ENCODE data around the gene FBXW10.
"Not testable (repeated sequence)": the region's sequence is repeated elsewhere in the genome, so short reads cannot be mapped to it uniquely, and the experiment has no call there.

Gene FBXW10, protein sequence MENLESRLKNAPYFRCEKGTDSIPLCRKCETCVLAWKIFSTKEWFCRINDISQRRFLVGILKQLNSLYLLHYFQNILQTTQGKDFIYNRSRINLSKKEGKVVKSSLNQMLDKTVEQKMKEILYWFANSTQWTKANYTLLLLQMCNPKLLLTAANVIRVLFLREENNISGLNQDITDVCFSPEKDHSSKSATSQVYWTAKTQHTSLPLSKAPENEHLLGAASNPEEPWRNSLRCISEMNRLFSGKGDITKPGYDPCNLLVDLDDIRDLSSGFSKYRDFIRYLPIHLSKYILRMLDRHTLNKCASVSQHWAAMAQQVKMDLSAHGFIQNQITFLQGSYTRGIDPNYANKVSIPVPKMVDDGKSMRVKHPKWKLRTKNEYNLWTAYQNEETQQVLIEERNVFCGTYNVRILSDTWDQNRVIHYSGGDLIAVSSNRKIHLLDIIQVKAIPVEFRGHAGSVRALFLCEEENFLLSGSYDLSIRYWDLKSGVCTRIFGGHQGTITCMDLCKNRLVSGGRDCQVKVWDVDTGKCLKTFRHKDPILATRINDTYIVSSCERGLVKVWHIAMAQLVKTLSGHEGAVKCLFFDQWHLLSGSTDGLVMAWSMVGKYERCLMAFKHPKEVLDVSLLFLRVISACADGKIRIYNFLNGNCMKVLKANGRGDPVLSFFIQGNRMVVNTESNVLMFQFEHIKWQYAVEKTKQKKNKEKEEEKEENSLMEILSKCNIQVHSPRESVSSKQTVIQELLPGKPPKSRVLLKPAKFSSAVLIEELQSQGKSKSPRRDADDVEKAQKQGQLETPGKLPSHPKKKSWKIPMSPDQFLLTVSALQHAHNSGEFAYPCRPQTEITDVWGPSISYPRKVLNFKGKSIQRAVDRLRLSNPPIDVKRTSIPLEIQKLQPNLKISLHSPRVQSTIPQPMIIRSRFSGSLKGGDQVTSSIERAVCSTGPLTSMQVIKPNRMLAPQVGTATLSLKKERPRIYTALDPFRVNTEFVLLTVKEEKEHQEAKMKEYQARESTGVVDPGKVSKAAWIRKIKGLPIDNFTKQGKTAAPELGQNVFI

DNA sequence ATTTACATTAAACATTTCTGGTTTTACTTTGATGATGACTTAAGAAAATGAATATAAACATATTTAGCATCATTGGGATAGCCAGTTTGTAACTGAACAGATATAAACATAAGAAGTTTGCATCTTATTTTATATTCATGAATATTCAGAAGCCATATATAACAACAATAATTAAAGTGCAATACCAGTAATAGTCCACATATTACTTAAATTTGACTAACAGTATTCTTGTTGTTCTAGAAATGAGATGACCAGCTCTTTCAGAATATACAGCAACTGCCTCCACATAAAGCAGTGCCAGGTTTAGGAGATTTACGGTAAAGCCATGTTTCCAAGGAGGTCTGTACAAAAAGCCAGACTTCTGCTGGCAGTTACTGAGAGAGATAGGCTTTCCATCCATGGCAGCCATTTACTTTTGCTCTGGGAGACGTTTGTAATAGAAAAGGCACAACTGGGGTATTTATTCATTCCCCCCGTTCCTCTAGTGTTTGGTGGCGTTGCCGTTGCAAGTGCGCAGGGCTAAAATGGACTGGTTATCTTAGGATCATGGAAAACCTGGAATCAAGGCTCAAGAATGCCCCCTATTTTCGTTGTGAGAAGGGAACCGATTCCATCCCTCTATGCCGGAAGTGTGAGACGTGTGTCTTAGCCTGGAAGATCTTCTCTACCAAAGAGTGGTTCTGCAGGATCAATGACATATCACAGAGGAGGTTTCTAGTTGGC is at the start of gene FBXW10:
Gene FBXW10 (plus strand): TSS at position 356 of the 723 bp plus-strand sequence. CDS start 191 bp downstream, at position 547.
- in situ Hi-C loops (cut with HindIII; ENCODE audit: low sequenced_read_pairs), result not testable (repeated sequence)

DNA sequence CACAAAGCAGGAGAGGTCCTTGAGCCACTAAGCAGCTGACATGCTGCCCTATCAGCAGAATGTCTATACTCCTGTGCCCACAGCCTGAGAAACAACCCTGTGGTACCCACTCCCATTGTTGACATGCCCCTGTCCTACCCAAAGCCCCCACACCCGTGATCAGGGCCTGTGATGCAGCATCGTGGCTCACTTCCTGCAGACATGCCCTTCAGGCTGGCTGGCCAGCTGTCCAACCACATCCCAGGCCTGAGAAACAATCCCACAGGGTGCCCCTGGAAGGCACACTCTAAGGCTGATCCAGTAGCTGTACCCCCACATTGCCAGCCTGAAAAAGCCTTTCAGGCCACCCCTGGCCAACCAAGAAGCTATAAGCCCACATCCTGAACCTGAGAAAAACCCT is 48.7 kb upstream of the FBXW10 start:
- in situ Hi-C loops (cut with HindIII; ENCODE audit: low sequenced_read_pairs), result not testable (repeated sequence)

DNA sequence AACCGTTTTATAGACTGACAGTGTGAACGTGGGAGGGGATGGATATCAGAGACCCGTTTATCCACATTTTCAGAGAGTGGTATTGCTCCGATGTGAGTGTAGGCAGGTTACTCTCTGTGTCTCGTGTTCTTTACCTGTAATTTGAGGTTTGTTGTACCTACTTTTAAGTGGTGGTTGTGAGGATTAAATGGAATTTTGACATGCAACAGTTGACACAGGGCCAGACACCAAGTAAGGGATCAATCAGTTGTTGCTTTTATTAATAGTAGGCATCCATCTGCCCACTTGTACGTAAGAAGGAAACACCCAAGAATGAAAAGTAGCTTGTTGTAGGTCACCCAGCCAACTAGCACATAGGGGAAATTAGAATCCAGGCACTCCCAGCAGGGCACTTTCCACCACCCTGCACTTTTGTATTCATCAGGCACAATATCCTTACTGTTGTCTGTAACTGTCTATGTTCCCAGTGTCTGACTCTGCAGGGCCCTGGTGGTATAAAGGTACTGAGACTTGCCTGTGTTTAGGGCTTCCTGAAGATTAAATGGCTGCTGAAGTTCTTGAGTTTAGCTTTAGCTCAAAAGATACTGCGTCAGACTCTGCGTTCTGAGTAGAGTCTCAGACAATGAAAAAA is 45.3 kb upstream of the FBXW10 start:
- in situ Hi-C loops (cut with HindIII; ENCODE audit: low sequenced_read_pairs), result not testable (repeated sequence)

DNA sequence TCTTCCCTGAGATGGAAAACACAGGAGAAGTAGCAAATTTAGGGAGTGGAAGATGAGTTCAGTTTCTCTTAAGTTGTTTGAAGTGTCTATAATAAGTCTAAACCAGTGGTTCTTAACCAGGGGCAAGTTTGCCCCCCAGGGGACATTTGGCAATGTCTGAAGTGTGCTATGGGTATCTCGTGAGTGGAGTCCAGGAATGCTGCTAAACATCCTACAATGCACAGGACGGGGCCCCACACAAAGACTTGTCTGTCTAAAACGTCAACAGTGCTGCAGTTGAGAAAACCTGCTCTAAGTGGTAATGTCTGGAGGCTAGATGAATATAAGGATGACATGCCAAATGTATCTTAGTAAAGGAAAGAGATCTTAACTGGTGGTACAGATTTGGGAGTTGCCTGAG is 37.9 kb upstream of the FBXW10 start:
- in situ Hi-C loops (cut with HindIII; ENCODE audit: low sequenced_read_pairs), result not testable (repeated sequence)

DNA sequence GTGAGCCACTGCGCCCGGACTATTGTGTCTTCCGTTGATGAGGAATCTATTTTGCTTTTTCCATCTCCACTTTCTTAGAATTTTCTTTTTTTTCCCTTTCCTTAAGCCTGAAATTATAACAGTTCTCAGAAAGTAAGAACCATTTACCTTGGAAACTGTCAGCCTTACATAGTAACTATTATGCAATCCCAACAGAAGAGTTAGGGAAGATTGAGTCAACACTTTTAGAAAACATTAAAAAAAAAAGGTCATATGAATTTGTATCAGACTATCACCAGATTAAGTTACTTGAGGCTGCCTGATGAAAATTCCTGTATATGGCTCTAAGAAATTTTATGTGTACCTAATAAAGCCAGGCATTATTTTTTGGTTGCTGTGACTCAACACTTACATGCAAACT is 35.6 kb upstream of the FBXW10 start:
- in situ Hi-C loops (cut with HindIII; ENCODE audit: low sequenced_read_pairs), result not testable (repeated sequence)

DNA sequence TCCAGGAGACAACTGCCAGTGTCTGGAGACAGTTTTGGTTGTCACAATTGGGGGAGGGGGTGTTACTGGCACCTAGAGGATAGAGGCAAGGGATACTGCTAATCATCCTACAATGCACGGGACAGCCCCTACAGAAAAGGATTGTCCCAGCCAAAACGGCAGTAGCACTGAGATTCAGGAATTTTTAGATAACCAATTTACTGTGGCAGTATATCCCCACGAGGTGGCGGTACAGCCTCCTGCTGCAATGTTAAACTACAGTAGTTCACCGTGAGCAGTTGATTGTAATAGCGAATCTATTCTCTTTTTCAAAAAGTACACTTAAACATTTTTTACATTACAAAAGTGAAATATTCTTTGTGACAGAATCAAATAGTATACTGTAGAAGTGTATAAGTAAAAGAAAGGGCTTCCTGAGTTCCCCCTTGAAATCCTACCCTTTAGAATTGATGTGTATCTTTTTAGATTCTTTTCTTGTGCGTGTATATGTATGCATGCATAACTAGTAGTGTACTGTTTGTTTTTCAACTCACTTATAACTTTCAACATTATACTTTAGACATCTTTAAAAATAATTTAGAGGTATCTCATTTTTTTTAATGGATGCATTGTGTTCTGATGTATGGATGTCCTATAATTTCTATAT is 31.4 kb upstream of the FBXW10 start:
- in situ Hi-C loops (cut with HindIII; ENCODE audit: low sequenced_read_pairs), result not testable (repeated sequence)

DNA sequence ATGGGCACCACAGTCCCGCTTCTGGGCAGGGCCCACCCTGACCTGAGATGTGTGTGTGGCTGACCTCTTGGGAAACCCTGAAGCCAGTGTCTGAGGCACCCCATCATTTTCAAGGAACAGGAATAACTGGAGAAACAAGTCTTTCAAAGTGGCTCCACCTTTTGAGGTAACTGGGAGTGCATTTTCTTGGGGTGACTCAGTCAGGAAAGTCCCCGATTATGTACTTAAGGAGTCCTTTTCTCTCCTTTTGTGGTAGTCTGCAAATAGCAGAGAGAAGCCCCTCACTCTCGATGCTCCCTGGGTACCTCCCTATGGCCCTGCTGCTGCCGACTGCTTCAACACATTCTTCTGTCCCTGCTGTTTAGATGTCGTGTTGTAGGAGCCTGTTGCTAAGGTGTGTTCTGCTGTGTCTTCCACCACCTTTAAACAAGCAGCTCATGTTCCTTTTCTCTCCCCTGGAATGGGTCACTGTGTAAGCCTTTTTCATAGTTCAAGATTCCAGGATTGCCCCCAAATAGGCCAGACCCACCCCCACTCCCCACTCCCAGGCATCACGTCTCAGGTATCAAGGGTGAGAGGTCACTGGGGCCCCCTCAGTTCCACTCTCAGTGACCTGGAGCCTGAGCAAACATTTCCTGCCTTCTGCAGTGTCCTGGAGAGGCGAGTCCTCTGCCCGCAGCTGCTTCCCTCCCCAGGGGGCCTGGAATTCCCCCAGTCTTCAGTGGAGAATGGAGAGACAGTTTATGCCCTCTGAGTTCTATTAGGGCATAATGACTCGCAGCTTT is 25.0 kb upstream of the FBXW10 start:
- in situ Hi-C loops (cut with HindIII; ENCODE audit: low sequenced_read_pairs), result not testable (repeated sequence)

DNA sequence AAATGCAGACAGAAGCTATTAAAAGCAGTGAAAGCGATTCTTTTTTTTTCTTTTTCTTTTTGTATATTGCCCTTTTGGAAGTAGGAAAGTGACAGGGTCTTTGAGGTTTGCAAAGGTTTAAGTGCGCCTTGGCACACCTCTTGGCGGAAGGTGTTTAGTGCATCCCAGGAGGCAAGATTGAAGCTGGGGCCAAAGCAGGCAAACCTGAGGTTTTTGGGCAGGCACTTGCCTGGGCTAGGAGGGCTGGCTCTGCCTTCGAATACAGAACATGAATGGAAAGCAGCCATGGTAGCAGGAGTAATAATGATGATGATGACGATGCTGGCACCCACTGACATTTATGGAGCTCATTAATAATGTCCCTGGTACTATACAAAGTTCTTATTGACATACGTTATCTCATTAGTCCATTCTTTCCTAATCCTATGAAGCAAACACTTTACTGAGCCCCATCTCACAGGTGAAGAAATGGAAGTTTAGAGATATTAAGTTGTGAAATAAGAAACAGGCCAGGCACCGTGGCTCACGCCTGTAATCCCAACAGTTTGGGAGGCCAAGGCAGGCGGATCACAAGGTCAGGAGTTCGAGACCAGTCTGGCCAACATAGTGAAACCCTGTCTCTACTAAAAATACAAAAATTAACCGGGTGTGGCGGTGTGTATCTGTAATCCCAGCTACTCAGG is 24.3 kb upstream of the FBXW10 start:
- in situ Hi-C loops (cut with HindIII; ENCODE audit: low sequenced_read_pairs), result not testable (repeated sequence)

DNA sequence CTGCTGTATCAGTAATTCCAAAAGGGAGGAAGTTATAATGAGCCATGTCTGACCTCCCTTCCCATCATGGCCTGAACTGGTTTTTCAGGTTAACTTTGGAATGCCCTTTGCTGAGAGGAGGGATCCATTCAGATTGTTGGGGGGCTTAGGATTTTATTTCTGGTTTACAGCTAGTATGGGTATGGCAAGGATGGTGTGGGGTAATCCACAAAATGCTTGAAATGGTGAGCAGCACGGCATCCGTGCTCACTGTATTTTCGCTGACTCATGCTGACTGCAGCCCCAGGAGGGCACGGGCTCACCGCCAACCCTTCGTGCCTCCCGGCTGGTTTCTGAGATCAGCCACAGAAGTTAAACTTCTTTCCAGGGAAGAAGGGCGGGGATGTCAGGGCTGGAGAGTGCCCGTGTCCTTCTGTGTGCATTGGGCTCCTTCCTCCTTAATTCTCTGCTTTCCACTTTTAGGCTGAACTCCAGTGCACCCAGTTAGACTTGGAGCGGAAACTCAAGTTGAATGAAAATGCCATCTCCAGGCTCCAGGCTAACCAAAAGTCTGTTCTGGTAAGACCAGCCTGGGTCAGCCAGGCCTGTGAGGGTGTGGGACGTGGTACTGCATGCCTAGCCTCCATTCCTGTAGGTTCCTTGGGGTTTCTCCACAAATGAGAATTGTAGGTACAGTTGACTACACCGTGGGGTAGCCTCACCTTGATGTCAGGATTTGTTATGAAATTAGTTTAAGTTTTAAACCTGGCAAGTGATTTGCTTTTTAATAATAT is 21.9 kb upstream of the FBXW10 start:
- in situ Hi-C loops (cut with HindIII; ENCODE audit: low sequenced_read_pairs), result not testable (repeated sequence)

DNA sequence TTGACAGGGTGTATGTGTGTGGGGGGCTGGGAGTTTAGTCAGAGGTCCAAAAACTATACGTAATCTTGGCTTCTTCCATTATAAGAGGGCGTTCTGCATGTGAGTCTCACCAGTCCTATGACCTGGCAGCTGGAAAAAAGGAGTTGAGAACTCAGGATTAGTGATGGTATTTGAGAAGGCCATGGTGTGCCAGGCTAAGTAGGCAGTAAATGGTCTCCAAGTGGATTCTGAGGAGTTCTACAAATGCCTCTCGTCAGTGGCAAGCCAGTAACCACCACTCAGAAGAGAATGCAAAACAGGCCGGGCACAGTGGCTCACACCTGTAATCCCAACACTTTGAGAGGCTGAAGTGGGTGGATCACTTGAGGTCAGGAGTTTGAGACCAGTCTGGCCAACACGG is 21.2 kb upstream of the FBXW10 start:
- in situ Hi-C loops (cut with HindIII; ENCODE audit: low sequenced_read_pairs), result not testable (repeated sequence)

DNA sequence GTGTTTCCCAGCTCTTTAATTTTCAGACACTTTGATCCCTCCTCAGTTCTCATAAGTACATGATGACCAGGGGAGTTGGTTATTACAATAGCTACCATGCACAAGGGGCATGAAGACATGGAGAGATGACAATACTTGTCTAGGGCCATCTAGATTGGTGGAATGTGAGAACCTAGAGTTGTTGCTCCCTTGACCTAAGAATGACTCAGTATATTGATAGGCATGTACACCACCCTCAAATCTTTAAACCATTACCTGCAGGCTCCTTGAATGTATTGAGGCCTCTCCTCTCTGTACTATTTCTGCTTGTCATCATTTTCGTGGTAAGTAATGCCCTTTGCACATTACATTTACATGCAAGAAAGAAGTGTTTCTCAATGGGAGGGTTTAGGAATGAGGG is 20.3 kb upstream of the FBXW10 start:
- in situ Hi-C loops (cut with HindIII; ENCODE audit: low sequenced_read_pairs), result not testable (repeated sequence)

DNA sequence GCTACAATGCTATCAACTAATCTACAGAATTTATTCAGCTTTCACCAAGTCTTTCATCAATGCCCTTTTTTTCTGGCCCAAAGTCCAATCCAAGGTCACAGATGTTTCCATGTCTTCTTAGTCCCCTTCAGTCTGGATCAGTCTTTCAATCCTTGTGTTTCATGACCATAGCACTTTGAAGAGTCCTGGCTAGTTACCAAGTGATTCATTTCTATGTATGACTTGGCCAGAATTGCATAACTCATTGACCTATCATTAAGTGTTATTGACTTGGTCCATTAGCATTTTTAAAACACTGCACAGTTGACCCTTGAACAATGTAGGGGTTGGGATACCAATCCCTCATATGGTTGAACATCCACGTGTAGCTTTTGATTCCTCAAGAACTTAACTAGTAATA is 11.4 kb upstream of the FBXW10 start:
- in situ Hi-C loops (cut with HindIII; ENCODE audit: low sequenced_read_pairs), result not testable (repeated sequence)

DNA sequence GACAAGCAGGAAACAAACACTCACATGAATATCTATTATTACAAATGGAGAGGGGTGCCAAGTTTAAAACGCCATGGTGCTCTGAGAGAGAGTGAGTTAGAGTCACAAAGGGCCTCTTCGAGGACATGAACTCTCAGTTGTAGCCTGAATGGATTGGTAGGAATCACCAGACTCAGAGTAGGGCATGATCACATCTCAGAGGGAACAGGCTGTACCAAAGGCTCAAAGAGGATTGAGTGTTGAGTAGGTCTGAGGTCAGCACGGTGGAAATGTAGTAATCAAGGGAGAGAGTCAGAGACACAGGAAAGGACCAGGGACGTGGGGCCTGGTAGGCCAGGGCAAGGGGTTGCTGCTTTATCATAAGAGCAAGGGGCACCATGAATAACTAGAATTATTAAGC is 10.5 kb upstream of the FBXW10 start:
- in situ Hi-C loops (cut with HindIII; ENCODE audit: low sequenced_read_pairs), result not testable (repeated sequence)

DNA sequence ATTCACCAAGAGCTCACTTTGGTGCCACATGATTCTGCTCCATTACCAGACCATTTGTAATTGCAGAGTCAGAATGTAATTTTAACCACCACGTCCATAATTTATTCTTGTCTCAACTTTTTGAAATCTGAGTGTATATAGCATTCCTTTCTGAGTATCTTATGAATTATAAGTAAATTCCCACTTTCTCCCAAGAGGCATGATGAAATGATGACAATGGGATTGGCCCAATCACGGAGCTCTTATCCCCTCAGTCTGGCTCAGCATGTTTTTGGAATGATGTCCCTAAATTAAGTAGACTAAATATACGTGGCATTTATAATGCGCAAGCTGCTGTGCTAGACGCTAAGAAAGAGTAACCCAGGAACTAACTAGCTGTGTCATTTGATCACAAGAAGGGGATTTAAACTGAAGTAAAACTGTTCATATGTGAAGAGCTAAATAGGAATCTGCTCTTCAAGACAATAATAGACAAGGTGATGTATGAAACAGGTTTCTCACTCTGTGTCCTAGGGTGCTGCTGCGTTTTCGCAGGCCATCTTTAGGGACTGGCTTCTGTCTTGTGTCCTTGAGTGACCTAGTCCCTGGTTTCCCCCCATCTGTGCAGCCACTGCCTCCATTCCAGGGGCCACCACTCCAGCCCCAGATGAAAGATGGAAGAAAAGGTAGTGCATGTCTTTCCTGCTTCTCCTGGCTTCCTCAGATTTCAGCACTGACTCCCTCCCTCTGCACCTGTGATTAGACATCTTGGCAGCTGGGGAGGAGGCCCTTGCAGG is 4.0 kb upstream of the FBXW10 start:
- in situ Hi-C loops (cut with HindIII; ENCODE audit: low sequenced_read_pairs), result not testable (repeated sequence)

DNA sequence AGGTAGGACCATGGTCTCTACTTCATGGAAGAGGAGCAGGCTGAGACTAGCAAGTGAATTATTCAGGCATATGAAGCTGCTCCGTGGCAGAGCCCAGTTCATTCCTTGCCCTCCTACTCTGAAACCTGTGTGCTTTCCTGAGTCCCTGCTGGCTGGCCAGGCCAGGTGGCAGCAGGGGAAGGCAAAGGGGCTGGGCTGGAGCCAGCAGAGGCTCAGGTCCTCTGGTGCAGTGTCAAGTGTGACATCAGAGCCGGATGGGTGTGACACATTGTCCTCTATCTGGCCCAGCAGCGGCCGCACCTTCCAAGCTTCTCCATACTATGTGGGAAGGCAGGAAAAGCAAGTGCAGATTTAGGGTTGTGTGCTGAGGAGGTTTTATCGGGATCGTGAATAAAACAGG is 2.6 kb upstream of the FBXW10 start:
- in situ Hi-C loops (cut with HindIII; ENCODE audit: low sequenced_read_pairs), result not testable (repeated sequence)

DNA sequence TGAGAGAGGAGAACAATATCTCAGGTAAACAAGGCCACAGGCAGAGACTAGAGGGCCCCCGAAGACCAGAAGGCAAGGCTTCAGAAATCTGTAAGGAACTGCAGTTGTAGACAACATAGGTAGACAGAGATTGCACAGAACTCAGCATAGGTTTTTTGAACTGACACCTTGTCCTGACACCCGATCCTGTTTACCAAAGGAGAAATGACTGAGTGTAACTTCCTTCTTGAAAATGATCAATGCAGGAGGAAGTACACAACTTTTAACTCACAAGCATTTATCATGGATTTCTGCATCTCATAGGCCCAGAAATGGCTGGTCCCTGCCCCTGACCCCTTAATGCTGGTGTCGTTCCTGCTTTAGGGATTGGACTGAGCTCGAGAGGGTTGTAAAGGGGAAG is 872 bp downstream of the FBXW10 start:
- in situ Hi-C loops (cut with HindIII; ENCODE audit: low sequenced_read_pairs), result not testable (repeated sequence)

DNA sequence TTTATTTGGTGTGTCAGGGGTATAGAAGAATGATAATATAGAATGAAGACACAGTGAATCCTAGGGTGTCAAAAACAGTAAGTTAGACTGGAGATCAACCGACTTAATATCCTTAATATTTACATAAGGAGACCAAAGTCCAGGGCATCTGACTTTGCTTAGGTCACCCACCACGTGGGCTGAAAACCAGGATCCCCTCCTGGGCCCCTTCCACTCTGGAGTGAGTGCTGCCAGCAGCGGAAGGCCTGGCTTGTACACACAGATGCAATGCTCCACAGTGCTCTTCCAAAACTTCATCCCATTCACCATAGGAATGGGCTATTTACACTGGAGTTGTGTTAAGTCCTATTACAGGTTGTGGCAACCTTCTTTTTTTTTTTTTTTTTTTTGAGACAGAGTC is 2.7 kb downstream of the FBXW10 start:
- in situ Hi-C loops (cut with HindIII; ENCODE audit: low sequenced_read_pairs), result not testable (repeated sequence)

All from DLD1 (cell line).